Measurements from ENCODE around the gene SPINDOC.
A peak's percentile ranks its signal among the peaks of the same experiment; 100 is the strongest.
"Not testable (repeated sequence)": the region's sequence is repeated elsewhere in the genome, so short reads cannot be mapped to it uniquely, and the experiment has no call there.

SPINDOC gene

DNA sequence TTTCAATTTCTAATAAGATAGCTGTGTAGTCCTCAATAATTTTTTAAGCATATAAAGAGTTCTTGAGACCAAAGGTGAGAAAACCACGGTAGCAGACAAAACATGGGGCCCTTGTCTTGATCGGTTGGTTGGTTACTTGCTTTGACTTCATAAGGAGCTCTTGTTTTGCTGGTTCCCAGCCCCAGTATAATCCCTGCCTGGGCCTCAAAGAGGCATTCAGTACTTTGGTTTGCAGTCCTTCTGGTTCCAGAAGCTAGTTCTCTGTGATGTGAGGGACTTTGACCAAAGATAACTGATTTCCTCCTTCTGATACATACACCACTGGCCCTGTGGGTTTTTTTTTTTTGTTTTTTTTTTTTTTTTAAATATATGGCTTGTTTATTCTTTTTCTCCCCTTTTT, 42.7 kb downstream of the SPINDOC start:
- no peak for DNase-seq (ENCODE audit: low spot score)

DNA sequence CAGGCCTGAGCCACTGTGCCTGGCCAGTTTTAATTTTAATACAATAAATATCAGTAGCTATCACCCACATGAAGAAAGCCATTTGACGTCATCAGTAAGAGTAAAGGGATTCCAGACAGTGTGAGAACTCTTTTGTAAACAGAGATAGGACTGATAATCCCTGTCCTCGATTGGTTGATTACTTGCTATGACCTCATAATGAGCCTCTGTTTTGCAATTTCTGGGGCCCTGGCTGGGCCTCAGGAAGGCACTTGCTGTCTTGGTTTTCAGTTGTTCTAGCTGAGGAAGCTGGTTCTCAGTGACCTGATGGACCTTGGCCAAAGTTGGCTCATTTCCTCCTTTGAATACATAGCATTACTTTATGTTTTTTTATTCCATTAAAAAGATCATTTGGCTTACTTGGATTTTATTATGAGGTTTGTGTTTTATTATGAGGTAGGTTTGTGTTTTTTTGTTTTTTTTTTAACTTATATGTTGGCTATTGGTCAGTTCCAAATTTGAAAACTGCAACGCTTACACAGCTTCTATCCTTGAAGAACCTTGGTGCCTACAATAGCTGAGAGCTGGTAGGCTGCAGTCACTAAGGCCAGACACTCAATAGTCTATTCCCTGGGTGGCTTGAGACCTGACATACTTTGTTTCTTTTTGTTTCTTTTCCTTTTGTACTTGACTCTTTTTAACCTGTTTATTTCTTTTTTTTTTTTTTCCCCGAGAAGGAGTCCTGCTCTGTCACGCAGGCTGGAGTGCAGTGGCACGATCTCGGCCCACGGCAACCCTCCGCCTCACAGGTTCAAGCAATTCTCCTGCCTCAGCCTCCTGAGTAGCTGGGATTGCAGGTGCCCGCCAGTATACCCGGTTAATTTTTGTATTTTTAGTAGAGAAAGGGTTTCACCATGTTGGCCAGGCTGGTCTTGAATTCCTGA, 45.6 kb downstream of the SPINDOC start:
- DNase-seq (ENCODE audit: low spot score), result no peak

DNA sequence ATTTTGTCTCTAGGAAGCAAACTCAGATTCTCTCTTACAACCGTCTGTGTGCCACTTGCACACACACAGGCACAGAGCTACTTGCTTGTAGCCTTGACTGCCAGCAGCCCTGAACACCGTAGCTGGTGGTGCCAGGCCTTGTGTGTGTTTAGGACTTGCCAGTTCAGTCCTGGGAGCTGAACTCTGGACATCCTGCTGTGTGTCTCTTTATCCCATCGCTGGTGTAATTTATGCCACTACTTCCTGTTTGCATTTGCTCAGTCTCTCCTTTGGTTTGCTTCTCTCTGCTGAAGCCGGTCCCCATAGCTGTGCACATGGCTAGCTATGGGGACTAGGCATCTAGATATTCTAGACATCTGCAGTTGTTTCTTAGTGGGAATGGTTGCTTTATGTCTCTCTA, 49.7 kb downstream of the SPINDOC start:
- no peak for DNase-seq (ENCODE audit: low spot score)

DNA sequence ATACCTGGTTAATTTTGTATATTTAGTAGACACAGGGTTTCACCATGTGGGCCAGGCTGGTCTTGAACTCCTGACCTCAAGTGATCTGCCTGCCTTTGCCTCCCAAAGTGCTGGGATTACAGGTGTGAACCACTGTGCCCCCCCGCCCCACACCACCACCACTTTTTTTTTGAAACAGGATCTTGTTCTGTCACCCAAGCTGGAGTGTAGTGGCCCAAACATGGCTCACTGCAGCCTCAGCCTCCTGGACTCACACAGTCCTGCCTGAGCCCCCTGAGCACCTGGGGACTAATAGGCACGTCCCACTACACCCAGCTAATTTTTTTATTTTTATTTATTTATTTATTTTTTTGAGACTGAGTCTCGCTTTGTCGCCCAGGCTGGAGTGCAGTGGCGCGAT, 50.4 kb downstream of the SPINDOC start:
- not testable (repeated sequence) for DNase-seq (ENCODE audit: low spot score)

DNA sequence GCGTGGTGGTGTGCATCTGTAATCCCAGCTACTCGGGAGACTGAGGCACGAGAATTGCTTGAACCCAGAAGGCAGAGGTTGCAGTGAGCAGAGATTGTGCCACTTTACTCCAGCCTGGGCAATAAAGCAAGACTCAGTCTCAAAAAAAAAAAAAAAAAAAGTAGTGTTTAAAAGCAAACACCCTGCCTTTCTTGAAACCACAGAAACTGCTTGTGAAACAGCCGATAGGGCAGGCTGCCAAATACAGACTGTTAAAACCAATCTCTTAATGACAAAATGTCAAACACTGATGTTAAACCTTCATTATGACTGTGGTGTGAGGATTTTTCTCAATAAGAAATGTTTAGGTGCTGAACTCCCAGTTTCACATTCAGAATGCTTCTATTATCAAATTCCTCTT, 53.0 kb downstream of the SPINDOC start:
- DNase-seq (ENCODE audit: low spot score), result no peak

DNA sequence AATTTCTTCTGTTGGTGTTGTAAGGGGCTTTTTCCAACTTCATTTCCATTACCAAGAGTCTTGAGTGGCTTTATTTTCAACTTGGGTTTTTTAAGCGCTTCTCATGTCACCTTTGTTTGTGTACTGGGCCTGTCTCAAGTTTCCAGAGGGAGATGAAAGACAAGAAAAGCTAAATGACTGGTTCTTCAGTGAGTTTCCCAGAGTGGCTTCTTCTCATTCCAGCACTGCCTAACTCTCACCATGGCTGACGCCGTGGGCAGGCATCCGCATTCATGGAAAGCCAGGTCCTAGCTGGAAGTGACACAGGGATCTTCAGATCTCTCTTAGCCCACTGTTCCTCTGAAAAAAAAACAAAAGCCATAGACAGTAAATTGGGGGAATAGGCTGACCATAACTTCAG, 54.3 kb downstream of the SPINDOC start:
- no peak for DNase-seq (ENCODE audit: low spot score)

DNA sequence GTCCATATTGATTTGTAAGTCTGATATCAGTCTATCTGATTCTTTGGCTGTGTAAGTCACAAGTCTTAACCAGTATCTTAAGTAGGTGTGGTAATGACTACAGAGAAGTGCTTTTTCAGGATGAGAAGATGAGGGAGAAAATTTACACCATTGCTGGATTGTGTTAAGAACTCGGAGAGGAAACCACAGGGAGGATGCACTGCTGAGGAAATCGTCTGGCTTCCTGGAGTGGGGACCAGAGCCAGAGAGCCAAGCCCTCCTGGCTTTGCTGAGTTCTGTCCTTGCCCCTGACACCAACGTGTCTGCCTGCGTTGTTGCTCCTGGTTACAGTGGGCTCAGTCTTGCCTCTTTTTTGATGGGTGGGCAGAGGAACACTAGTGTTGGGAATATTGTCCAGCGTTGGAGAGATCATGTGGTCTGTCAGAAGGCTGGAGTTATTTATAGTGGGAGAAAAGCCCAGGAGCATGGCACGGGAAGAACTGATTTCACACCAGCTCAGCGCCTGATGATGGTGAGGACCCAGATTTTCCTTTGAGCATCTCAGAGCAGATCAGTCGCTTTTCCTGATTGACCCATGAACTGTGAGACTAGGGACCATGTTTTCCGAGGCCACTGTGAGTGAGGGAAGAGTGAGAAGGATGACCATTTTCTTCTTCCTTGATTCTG, 55.3 kb downstream of the SPINDOC start:
- DNase-seq (ENCODE audit: low spot score), result no peak

DNA sequence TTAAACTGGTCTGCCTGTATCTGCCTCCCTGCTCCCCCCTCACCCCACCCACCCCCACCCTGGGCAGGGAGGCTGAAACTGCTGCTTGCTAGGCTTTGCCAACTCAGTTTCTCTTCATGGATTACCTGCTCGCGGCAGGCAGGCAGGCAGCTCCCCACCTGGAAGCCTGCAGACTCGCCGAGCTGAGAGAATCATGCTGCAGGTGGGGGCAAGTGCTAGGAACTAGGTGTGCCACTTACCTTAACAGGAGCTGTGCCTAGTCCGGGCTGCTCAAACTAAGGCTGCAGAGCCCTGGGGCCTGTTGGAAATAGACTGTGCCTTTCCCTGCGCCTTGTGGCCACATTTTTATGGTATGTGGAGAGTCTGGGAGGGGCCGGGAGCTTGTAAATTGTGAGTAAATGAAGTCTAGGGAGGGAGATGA, 55.9 kb downstream of the SPINDOC start:
- no peak for DNase-seq (ENCODE audit: low spot score)

DNA sequence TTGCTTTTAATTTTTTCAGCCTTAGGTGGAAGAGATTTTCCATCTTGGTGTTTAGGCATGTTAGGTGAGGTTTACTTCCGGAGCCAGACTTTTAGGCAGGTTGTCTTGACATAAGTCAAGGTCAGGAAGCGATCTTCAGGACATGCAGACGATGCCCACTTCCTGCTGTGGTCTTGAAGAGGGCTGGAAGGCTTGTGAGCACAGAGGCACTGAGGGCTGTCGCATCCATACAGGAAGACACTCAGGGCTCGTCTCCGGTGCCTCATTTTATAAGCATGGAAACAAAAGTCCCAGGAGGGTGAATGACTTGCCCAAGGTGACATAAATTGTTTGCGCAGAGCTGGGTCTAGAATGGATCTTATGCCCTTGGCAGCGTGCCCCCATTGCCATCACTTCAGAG, 56.4 kb downstream of the SPINDOC start:
- no peak for DNase-seq (ENCODE audit: low spot score)

DNA sequence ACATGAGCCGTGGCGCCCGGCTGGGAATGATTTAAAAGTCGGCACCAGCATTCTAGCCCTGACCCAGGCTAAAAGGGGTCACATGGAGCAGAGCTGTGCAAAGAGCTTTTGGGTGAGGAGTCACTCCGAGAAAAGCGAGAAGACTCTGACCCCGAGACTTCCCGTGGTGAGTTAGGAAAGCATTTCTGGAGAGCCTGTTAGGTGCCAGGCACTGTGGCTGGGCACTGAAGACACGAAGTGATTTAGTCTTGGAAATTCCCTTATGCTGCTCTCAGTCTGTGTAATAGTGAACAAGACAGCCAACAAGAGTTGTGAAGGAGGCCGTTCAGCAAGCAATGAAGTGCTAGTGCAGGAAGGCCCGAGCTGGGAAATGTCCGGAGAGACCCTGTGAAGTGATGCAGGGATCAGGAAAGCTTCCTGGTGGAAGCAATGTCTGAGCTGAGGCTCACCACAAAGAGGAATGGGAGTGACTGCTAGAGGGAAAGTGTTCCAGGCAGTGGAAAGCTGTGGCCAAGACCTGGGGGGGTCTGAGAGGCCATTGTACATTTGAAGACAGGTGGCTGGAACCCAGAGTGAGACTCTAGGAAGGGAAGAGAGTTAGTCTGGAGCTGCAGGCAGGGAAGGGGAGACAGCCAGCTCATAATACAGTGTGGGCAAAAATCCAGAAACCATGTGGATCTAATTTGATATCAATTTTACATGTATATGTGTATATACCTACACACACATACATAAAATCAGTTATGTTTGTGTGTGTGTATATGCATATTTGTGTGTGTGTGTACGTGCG, 57.3 kb downstream of the SPINDOC start:
- no peak for DNase-seq (ENCODE audit: low spot score)

DNA sequence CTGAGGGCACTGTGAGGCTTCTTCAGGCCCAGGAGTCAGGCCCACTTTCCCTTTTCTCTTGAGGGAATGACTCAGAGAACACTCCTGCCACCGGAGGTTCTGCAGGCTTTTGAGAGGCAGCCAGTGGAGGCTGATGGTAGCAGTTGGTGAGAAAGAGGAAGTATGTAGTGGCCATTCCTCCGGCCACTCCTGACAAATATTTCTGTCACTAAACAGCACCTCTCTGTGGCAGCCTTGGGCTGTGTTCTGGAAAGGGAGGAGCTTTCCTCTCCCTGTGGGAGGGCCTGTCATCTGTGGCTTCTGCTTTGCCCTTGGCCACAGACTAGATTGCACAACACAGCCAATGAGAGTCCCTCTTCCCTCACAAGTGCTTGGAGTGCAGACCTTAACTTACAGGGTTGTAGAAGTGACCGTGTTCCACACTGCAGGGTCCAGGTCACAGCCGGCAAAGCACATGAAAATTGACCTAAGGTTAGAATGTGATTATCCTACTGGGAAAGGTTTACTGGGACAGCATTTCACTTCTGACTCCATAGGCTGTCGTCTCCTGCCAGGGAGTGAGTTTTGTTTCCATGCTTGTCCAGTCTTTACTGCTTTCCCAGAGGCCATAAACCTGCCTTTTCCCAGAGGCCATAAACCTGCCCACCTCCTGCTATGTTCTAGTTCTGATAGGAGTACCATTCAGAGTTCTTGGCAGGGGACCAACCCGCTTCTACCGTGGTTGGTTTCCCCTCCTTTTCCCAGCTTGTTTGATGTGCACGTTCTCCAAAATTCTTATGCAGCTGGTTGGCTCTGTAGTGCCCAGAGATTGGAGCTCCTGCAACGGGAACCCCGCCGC, 58.9 kb downstream of the SPINDOC start:
- DNase-seq (ENCODE audit: low spot score), result peak; percentile 50

DNA sequence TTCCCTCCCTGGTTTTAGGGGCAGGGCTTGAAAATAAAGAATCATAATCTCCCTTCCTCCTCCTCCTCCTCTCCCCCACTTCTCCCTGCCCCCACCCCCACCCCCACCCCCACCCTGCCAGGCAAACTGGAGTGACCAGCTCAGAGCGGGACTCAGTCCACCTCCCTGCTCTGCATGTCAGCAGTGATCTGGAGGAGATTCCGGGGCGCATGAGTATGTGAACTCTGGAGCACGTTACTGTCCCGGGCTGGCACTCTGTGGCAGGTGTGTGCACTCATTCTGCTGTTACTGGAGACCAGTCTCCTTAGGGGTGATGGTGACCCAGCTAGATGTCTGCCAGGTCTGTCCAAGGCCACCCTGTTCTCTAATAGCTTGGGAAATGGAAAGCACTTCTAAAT, 59.5 kb downstream of the SPINDOC start:
- DNase-seq (ENCODE audit: low spot score), result no peak

DNA sequence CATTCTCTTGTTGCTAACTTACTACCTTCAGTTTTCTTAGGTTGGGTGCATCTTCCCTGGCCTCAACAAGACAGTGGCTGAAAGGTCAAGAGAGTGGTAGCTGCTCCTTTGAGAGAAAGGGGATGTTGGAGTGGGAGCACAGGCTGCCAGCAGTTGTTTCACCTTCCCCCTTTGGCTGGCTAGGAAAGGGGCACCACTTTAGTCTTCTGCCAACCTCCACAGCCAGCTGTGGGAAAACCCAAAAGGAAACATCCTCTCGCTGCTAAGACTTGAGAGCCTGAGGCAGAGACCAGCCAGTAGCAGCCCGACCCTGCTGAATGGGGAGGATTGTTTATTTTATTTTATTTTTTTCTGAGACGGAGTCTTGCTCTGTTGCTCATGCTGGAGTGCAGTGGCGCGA, 60.1 kb downstream of the SPINDOC start:
- DNase-seq (ENCODE audit: low spot score), result no peak

DNA sequence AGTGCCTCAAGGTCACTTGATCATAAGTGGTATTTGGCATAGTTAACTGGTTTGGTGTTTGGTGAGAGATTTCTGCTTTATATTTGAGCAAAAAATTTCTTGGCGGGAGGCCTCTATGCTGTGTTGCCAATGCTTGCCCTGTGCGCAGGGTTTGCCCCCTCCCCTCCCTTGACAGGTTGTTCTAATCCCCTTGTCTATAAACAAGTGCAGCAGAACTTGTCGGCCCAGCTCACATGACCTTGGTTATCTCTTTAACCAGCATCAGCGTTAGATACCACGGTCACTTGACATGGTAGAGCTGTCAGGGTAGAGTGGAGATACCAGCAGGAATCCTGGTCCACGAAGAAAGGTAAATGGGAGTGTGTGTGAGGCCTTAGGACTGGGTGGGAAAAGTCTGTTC, 61.3 kb downstream of the SPINDOC start:
- DNase-seq (ENCODE audit: low spot score), result no peak

DNA sequence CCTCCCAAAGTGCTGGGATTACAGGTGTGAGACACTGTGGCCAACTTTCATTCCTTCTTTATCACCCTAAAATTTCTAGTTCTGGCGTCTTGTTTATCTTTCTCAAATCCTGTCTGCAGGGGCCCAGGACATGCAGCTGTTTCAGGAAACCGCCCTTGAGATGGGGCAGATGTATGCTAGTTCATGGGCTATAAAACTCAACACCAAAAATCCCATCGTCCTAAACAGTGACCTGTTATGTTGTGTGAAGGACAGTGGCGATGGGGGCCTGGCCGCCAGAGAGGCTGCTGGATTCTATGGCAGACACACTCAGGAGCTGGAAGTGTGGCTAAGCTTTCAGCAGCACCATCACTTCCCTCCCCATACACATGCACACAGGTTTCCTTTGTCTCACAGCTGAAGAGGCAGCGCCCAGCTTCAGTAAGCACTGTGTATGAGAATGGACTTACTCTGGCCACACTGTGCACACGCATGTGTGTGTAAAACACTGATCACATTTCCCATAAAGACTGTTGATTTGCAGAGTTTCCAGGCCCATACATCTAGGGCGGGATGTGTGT, 62.3 kb downstream of the SPINDOC start:
- DNase-seq (ENCODE audit: low spot score), result no peak

DNA sequence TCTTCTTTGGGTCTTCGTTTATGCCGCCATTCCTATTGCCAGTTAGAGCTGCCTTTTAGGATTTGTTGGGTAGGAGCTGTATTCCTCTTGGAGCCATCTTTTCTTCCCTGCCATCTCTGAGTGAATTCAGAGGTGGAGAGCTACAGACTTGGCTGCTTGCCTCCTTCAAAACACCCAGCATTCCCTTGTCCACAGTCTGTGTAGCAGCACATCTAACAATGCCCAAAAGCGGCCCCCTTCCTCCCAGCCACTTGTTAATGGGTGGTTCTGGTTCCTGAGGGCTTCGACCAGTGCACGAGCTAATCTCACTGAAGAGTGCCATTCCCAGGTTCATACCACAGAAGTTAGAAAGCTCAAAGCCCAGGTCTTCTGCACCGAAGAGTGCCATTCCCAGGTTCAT, 63.4 kb downstream of the SPINDOC start:
- no peak for DNase-seq (ENCODE audit: low spot score)

Measured in LoVo (cell line).